Measurements from ENCODE around the gene CYB561D2. TPM values are rescaled to one million over a fixed set of nuclear protein-coding genes. Genes with fewer than 3 reads are reported as not detected.

CYB561D2 gene
- total and polyA plus RNA-seq, 2 of the 13 experiments (the other 11 are each of a cell fraction or from before 2014, with no cell fraction given) = 11.1 to 17.2 TPM

GRCh38 chr3:50324351-50325112, 26.1 kb upstream of the CYB561D2 start (continued):
- TF ChIP-seq, protein P1, sequence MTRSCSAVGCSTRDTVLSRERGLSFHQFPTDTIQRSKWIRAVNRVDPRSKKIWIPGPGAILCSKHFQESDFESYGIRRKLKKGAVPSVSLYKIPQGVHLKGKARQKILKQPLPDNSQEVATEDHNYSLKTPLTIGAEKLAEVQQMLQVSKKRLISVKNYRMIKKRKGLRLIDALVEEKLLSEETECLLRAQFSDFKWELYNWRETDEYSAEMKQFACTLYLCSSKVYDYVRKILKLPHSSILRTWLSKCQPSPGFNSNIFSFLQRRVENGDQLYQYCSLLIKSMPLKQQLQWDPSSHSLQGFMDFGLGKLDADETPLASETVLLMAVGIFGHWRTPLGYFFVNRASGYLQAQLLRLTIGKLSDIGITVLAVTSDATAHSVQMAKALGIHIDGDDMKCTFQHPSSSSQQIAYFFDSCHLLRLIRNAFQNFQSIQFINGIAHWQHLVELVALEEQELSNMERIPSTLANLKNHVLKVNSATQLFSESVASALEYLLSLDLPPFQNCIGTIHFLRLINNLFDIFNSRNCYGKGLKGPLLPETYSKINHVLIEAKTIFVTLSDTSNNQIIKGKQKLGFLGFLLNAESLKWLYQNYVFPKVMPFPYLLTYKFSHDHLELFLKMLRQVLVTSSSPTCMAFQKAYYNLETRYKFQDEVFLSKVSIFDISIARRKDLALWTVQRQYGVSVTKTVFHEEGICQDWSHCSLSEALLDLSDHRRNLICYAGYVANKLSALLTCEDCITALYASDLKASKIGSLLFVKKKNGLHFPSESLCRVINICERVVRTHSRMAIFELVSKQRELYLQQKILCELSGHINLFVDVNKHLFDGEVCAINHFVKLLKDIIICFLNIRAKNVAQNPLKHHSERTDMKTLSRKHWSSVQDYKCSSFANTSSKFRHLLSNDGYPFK (CRISPR knock-in tag; IDR thresholded peaks at IDR 0.05; ENCODE audit: borderline replicate concordance) = no peak
- TF ChIP-seq, protein P2, sequence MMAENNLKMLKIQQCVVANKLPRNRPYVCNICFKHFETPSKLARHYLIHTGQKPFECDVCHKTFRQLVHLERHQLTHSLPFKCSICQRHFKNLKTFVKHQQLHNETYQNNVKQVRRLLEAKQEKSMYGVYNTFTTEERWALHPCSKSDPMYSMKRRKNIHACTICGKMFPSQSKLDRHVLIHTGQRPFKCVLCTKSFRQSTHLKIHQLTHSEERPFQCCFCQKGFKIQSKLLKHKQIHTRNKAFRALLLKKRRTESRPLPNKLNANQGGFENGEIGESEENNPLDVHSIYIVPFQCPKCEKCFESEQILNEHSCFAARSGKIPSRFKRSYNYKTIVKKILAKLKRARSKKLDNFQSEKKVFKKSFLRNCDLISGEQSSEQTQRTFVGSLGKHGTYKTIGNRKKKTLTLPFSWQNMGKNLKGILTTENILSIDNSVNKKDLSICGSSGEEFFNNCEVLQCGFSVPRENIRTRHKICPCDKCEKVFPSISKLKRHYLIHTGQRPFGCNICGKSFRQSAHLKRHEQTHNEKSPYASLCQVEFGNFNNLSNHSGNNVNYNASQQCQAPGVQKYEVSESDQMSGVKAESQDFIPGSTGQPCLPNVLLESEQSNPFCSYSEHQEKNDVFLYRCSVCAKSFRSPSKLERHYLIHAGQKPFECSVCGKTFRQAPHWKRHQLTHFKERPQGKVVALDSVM (CRISPR knock-in tag; IDR thresholded peaks at IDR 0.05) = no peak
- TF ChIP-seq SCMH1 (CRISPR knock-in tag; IDR thresholded peaks at IDR 0.05; ENCODE audit: borderline replicate concordance) (no peak), FOXC1 (CRISPR knock-in tag; IDR thresholded peaks at IDR 0.05; ENCODE audit: borderline replicate concordance) (0 out of 2 replicates have a peak, but pooled peaks have one; percentile 50), GATAD1 (CRISPR knock-in tag; IDR thresholded peaks at IDR 0.05) (peak; percentile 64; the same call in 1 of the 2 replicates), ZFP82 (CRISPR knock-in tag; IDR thresholded peaks at IDR 0.05; ENCODE audit: borderline replicate concordance) (no peak), ZNF180 (CRISPR knock-in tag; IDR thresholded peaks at IDR 0.05; ENCODE audit: borderline replicate concordance, low read depth) (no peak), NFKBIZ (CRISPR knock-in tag; IDR thresholded peaks at IDR 0.05) (no peak), ZNF878 (CRISPR knock-in tag; IDR thresholded peaks at IDR 0.05) (no peak), ZNF296 (CRISPR knock-in tag; conservative IDR thresholded peaks at IDR 0.05) (no peak), CBX2 (IDR thresholded peaks at IDR 0.05; ENCODE audit: low read depth, low read length) (no peak), CBX2 (CRISPR knock-in tag; IDR thresholded peaks at IDR 0.05; ENCODE audit: low read depth) (no peak), RELA (CRISPR knock-in tag; IDR thresholded peaks at IDR 0.05) (no peak), ZNF557 (CRISPR knock-in tag; IDR thresholded peaks at IDR 0.05) (no peak), HOXD1 (CRISPR knock-in tag; IDR thresholded peaks at IDR 0.05) (no peak), ZNF652 (CRISPR knock-in tag; IDR thresholded peaks at IDR 0.05; ENCODE audit: borderline replicate concordance, low read depth) (no peak), PHF5A (CRISPR knock-in tag; IDR thresholded peaks at IDR 0.05; ENCODE audit: low read depth, unreplicated experiment) (peak; percentile 57)
- TF ChIP-seq, protein P3, sequence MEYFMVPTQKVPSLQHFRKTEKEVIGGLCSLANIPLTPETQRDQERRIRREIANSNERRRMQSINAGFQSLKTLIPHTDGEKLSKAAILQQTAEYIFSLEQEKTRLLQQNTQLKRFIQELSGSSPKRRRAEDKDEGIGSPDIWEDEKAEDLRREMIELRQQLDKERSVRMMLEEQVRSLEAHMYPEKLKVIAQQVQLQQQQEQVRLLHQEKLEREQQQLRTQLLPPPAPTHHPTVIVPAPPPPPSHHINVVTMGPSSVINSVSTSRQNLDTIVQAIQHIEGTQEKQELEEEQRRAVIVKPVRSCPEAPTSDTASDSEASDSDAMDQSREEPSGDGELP (IDR thresholded peaks at IDR 0.05; ENCODE audit: borderline replicate concordance, low read depth) = peak; percentile 62
- TF ChIP-seq, protein P4, sequence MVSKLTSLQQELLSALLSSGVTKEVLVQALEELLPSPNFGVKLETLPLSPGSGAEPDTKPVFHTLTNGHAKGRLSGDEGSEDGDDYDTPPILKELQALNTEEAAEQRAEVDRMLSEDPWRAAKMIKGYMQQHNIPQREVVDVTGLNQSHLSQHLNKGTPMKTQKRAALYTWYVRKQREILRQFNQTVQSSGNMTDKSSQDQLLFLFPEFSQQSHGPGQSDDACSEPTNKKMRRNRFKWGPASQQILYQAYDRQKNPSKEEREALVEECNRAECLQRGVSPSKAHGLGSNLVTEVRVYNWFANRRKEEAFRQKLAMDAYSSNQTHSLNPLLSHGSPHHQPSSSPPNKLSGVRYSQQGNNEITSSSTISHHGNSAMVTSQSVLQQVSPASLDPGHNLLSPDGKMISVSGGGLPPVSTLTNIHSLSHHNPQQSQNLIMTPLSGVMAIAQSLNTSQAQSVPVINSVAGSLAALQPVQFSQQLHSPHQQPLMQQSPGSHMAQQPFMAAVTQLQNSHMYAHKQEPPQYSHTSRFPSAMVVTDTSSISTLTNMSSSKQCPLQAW (CRISPR knock-in tag; IDR thresholded peaks at IDR 0.05) = no peak
- TF ChIP-seq, protein P5, sequence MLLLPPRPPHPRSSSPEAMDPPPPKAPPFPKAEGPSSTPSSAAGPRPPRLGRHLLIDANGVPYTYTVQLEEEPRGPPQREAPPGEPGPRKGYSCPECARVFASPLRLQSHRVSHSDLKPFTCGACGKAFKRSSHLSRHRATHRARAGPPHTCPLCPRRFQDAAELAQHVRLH (CRISPR knock-in tag; IDR thresholded peaks at IDR 0.05; ENCODE audit: borderline replicate concordance, low read depth) = no peak
- TF ChIP-seq, protein P6, sequence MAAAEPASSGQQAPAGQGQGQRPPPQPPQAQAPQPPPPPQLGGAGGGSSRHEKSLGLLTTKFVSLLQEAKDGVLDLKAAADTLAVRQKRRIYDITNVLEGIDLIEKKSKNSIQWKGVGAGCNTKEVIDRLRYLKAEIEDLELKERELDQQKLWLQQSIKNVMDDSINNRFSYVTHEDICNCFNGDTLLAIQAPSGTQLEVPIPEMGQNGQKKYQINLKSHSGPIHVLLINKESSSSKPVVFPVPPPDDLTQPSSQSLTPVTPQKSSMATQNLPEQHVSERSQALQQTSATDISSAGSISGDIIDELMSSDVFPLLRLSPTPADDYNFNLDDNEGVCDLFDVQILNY (CRISPR knock-in tag; conservative IDR thresholded peaks at IDR 0.05) = no peak
